Colon (tissue), 2 donors: ENCODE results near the gene DOCK1.

ENCODE experiments used
- FAIRE-seq: peaks from 2 replicates; lab custom pipeline; 2012; peaks lifted over from hg19 to GRCh38; lab: Jason Lieb, UNC
- donor health status: control.
- donor health status: control.

The DOCK1 gene

GRCh38 chr10:127012071-127012768 lies 107.0 kb downstream of the DOCK1 start:
- FAIRE-seq = no peak

DNA sequence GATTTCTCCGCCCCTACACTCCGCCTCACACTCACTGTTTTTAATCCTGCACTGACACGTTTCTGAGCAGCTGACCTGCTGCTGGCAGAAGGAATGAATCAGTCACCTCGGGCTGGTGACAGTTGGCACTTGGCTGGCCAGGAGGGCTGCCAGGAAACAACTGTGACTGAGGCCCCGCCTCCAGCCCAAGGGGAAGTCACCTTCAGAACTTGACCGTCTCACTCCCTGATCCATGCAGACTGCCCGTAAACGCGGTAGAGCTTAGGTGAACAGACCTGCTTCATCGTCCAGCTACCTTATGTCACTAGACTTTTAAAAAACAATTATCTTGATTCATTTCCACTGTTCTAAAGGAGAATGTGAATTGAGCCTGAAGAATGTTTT lies 107.5 kb downstream of the DOCK1 start:
- no peak for FAIRE-seq

GRCh38 chr10:127013211-127013656 lies 108.0 kb downstream of the DOCK1 start:
- FAIRE-seq = no peak

DNA sequence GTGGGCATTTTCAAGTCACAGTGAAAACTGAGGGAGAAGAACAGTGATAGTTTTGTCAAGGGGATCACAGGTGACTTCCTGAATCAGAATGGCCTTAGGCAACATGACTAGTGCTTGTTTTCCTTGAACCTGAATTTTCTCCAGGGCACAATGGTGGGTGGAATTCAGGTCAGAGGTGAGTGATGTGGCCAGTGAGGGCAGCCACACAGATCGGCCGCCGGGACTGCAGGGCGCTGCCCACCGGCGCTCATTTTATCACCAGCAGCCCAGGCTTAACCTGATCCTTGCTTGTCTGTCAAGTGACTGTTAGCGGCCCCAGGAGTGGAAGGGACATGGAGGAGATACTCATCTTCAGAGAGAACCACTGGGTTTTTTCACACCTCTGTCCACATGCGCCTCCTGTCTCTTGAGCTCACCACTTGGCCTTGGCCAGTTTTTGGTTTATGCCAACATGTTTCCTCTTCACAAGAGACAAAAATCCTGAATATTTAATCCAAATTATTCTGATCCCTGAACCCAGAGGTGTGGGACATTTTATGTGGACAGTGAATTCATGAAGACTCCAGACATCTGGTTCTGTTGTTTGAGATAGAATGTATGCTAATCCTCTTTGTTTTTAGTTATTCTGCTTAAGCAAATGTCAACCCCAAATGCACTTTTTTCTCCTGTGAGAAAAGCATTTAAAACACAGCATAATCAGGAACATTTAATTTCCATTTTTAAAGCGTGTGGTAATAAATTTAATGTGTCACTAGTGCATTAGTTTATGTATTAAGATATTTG lies 108.7 kb downstream of the DOCK1 start:
- FAIRE-seq = no peak

GRCh38 chr10:127014671-127015070 lies 109.4 kb downstream of the DOCK1 start:
- no peak for FAIRE-seq

DNA sequence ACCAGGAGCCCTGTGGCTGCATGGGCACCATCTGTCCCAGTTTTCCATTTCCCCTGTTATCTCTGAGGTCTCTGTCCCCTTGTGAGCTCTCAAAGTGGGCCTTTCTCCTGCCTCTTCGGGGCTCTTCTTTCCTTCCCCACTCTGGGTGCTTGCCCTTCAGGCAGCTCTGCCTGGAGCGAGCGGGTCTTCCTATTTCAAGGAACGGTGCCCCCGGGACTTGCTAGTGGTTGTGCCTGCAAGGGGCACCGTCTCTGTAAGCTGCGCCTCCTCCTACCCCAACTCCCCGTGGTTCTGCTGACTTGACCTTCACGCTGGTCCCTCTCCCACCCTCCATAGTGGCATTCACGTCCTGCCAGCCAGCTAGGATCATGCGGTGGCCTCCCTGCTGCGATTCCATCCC lies 110.1 kb downstream of the DOCK1 start:
- no peak for FAIRE-seq

DNA sequence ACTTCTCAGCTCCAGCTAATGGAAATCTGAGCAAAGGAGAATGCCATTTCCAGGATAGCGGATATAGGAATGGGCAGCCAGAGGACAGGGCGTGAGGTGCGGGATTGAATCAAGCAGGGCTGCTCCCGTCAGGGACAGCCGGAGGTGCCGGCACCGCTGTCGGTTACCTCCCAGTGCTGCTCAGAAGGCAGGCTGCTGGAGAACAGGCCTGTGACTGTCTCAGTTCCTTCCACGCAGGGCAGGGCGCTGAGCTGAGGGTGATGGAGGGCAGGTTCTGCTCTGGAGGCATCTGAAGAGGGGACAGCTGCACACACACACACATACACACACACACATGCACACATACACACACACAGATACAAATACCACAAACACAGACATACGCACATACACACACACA lies 111.1 kb downstream of the DOCK1 start:
- no peak for FAIRE-seq

DNA sequence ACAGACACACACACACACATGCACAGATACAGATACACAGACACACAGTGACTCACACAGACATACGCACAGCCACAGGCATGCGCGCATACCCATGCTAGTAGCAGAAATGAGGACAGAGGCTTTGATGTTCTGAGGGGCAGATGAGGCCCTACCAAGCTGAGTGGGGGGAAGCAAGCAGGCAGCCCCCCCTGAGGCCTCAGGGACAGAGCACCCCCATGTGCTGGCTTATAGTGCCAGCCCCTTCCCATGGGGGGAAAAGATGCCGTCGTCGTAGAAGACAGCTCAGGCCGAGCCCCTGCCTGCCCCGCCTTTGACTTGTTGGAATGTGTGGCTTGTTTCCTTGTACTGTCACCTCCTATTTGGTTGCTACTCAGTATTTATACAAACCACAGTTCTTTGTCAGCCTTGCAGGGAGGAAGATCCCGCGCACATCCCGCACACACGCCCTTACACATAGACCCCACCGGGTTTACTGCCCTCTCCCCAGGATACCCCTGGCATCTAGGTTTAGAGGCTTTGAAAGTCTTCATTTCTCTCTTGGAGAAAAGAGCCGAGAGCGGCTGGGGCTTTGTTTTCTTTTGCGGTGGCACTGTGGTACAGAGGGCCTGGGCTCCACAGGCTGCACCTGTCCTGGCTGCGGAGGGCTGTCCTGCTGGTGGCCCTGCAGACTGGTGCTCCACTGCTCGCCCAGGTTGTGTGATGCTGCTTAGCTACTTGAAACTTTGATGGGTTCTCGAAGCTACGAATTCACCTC lies 112.5 kb downstream of the DOCK1 start:
- no peak for FAIRE-seq

- FAIRE-seq = no peak
These were observed 113.0 kb downstream of the DOCK1 start for GRCh38 chr10:127018298-127018650.

DNA sequence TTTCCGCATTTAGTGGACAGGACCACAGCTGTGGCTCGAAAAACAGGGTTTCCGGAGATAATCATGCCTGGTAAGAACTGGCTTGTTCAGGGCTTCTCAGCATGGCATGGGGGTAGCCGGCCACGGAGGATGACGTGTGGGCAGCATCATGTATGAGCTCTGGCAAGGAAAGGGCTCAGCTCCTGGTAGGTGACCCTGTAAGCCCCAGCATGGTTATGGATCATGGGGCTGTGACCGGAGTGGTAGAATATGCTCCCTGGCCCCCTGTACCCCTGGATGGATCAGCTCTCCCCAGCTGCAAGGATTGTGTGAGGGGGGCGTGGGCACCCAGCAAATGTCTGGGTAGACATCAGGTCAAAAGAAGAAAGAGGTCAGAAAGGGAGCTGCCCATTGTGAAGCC lies 113.5 kb downstream of the DOCK1 start:
- FAIRE-seq = no peak

DNA sequence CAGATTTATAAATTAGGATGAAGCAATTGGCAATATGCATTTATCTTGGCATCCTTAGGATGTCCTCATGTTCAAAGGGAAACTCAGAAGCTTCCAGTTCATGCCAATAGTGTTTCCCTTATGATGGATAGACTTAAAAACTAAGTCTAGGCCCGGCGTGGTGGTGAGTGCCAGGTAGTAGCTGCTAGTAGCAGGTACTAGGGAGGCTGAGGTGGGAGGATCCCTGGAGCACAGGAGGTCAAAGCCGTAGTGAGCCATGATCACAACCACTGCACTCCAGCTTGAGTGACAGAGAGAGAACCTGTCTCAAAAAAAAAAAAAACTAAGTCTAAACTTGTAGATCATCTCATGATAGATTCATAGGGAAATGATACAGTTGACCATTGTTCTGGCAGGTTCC lies 115.0 kb downstream of the DOCK1 start:
- no peak for FAIRE-seq

- no peak for FAIRE-seq
These were observed 116.6 kb downstream of the DOCK1 start for GRCh38 chr10:127021801-127022200.

DNA sequence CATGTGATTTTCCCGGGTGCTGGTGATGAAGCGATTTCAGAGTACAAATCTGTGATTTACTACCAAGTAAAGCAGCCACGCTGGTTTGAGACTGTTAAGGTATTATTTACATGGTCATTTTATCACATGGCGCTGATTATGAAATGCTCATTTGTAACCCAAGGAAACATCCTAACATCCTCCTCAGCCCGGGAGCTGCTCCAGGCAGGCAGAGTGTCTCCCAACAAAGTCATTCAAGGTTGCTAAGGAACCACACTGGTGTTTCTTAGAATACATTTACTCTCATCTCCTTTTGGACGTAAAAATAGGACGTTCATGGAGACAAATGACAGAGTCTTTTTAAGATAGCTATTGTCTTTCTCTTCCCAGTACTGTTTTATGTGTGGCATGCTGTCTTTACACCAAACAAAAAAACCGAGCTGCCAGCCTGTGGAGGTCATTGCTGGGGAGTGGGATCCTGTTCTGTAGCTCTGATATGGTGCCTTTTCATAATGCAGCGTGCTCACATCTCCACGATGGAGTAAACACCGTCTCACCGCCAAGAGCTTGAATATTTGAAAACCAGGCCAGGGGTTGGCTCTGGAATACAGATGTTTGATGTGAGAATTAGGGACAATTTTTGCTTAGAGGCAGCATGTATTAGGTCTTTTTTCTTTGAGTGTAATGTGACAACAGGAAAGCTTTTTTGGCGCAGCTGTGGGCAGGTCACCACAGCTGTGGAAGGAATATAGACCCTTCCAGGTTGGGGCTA lies 119.6 kb downstream of the DOCK1 start:
- FAIRE-seq = no peak

DNA sequence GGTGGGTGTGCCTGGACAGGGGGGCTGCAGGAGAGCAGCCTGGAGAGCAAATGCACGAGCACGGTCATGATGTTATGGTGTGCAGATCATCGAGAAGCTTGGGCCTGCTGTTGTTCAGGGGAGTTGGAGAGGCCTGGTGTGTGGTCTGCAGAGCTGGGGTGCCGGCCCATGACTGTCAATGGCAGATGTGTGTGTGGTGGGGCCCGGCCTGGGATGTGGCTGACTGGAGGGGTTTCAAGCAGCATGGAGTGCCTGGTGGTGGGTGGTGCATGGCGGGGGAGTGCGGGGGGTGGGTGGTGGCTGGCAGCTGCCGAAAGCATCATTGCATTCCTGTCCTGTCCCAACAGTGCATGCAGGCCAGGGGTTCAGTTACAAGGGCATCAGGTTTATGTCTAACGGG lies 122.6 kb downstream of the DOCK1 start:
- no peak for FAIRE-seq

GRCh38 chr10:127028556-127028955 lies 123.3 kb downstream of the DOCK1 start:
- FAIRE-seq = no peak

- no peak for FAIRE-seq
These were observed 123.8 kb downstream of the DOCK1 start for GRCh38 chr10:127029061-127029460.

GRCh38 chr10:127033216-127034033 lies 128.2 kb downstream of the DOCK1 start:
- no peak for FAIRE-seq

GRCh38 chr10:127034034-127034633 lies 128.9 kb downstream of the DOCK1 start:
- no peak for FAIRE-seq

DNA sequence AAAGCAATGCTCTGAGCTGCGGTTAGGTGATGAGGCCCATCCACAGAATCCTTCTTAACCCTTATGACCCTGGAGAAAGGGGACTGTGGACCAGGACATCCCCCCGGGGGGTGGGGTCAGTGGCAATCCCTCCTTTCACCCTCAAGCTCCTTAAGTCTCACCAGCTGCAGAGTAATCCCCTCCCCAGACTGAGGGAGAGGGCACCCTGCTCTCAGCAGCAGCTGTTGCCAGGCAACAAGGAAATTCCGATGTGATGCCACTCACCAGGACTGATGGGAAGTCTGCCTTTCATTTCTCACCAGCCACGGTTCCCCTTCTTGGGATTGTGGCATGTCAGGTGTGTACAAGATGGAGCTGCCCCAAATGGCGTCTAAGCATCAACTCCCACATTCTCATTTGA lies 129.6 kb downstream of the DOCK1 start:
- FAIRE-seq = no peak

- FAIRE-seq = no peak
These were observed 130.6 kb downstream of the DOCK1 start for GRCh38 chr10:127035827-127036226.

GRCh38 chr10:127036987-127037386 lies 131.8 kb downstream of the DOCK1 start:
- no peak for FAIRE-seq
